Measurements from ENCODE around the gene KLHDC4.
"Not testable (repeated sequence)": the region's sequence is repeated elsewhere in the genome, so short reads cannot be mapped to it uniquely, and the experiment has no call there.

GRCh38 chr16:87773836-87774235, 8.1 kb upstream of the KLHDC4 start:
- TF ChIP-seq HMBOX1 (IDR thresholded peaks at IDR 0.05); POLR2A (conservative IDR thresholded peaks at IDR 0.05); TAF7 (tag; IDR thresholded peaks at IDR 0.05); BRF1 (IDR thresholded peaks at IDR 0.05; ENCODE audit: borderline replicate concordance, extremely low read depth, insufficient read length); CBX3 (IDR thresholded peaks at IDR 0.05; ENCODE audit: borderline replicate concordance in 1 of 2, low read length in 2 of 2); MTA1 (IDR thresholded peaks at IDR 0.05; ENCODE audit: borderline replicate concordance); RAD21 (CRISPR knock-in tag; conservative IDR thresholded peaks at IDR 0.05 in 1 of 2, IDR thresholded peaks at IDR 0.05 in 1 of 2): not testable (repeated sequence)
